Small intestine (tissue), 7 donors: ENCODE measurements around the gene ARHGAP10. TPM values are rescaled to one million over a fixed set of nuclear protein-coding genes. Genes with fewer than 3 reads are reported as not detected.
A peak's percentile ranks its signal among the peaks of the same experiment; 100 is the strongest.

Experiments used
- DNase-seq, 2 donors: peaks; one replicate each; pipeline versions ENCODE4 v3.0.0 to v3.0.0-alpha.2; 2013
- FAIRE-seq: peaks from 2 replicates; lab custom pipeline; 2012; peaks lifted over from hg19 to GRCh38; lab: Jason Lieb, UNC
- H3K27ac ChIP-seq, 3 donors: one replicate each; pipeline ENCODE4 v1.5.1; 2013; ENCODE audit warnings: low read length in 2 of 3, mild to moderate bottlenecking in 2 of 3, control low read depth in 1 of 3, inconsistent platforms in 1 of 3, low read depth in 1 of 3, moderate library complexity in 1 of 3
- H3K27me3 ChIP-seq, 3 donors: one replicate each; pipeline ENCODE4 v1.6.1; 2013; ENCODE audit warnings: low read length in 3 of 3, inconsistent platforms in 1 of 3; ENCODE audit not compliant: control insufficient read depth in 3 of 3, insufficient read depth in 3 of 3
- H3K36me3 ChIP-seq, 3 donors: one replicate each; pipeline ENCODE4 v1.6.1; 2013; ENCODE audit warnings: low read length in 3 of 3, inconsistent platforms in 1 of 3, low read depth in 1 of 3, mild to moderate bottlenecking in 1 of 3, moderate library complexity in 1 of 3; ENCODE audit not compliant: control insufficient read depth in 3 of 3, insufficient read depth in 2 of 3
- H3K4me1 ChIP-seq, 3 donors: one replicate each; pipeline ENCODE4 v1.6.1; 2013; ENCODE audit warnings: low read length in 2 of 3, inconsistent platforms in 1 of 3, low read depth in 1 of 3, mild to moderate bottlenecking in 1 of 3, moderate library complexity in 1 of 3; ENCODE audit not compliant: control insufficient read depth in 3 of 3, insufficient read depth in 2 of 3
- H3K4me3 ChIP-seq, 3 donors: one replicate each; pipeline ENCODE4 v1.5.1; 2013; ENCODE audit warnings: low read length in 3 of 3, control low read depth in 1 of 3, inconsistent platforms in 1 of 3, low read depth in 1 of 3, mild to moderate bottlenecking in 1 of 3, moderate library complexity in 1 of 3
- H3K9me3 ChIP-seq, 2 donors: one replicate each; pipeline ENCODE4 v1.6.1; 2013; ENCODE audit warnings: low read depth in 1 of 2, low read length in 1 of 2; ENCODE audit not compliant: control insufficient read depth in 2 of 2, insufficient read depth in 1 of 2
- WGBS, 3 donors: extraction: QIAGEN DNeasy Blood & Tissue Kit; methylation state at CpG; one replicate each; pipeline ENCODE4 v1.1.7; 2013; 5-methylcytosine and 5-hydroxymethylcytosine counted together
- polyA plus RNA-seq, 4 donors: library from polyadenylated mRNA; stranded (reverse) in 3 of 4; unstranded in 1 of 4; fragments of 200-250 nt in 3 of 4; fragments of 120-200 nt in 1 of 4; gene quantifications; one replicate each; pipeline versions ENCODE4 v1.2.1 to v1.2.3, GENCODE V29; 2013
- donor health status: healthy with polysubstance abuse.
- donor health status: control.
- donor health status: control.
- donor health status: Bipolar disorder and iron deficiency.
- donor health status: healthy.

Gene ARHGAP10
- polyA plus RNA-seq, 4 donors: 3.4 to 13.2 (median 6.7) TPM

DNA sequence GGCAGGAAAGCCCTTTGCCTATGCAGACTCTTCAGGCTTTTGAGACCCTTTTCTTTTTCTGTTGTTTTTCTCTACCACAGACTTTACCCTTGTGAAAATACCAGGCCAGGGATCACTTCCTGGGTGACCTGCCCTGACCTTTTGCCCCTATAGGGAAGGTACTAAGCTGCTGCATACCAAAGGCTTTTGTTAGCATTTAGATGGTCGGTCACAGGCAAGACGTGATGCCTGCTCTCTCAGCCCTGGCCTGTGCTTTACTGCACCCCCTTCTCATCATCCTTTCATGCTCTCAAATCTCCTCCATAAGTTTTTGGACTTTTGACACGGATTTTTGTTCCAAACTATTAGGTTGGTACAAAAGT lies 98.2 kb downstream of the ARHGAP10 start:
- no peaks in the 10 kb centered on the region for H3K27me3 ChIP-seq
- FAIRE-seq (no peak), DNase-seq (no peak)
- WGBS, 3 donors: 89 to 92% (median 90%) methylated on average over 3 of the region's 3 CpGs
- peak overlapping the region in 1 of 3 donors; percentile 82 for H3K27ac ChIP-seq
- no peak overlapping the region for H3K4me3 ChIP-seq
- no peaks in the 10 kb centered on the region for H3K9me3 ChIP-seq
- H3K36me3 ChIP-seq: no peaks in the 10 kb centered on the region
- H3K4me1 ChIP-seq: peaks cover 0 to 3% (median 0%) of the 10 kb centered on the region in 3 donors

- Histone ChIP-seq H3K4me3 (no peak overlapping the region), H3K4me1 (peaks cover 0 to 3% (median 0%) of the 10 kb centered on the region in 3 donors), H3K36me3 (no peaks in the 10 kb centered on the region), H3K9me3 (no peaks in the 10 kb centered on the region), H3K27ac (peak overlapping the region in 1 of 3 donors; percentile 3), H3K27me3 (no peaks in the 10 kb centered on the region)
- FAIRE-seq (no peak), DNase-seq (no peak)
- WGBS, 3 donors: 73 to 94% (median 82%) methylated on average over 3 of the region's 3 CpGs
Observed at GRCh38 chr4:147830987-147831386, 99.1 kb downstream of the ARHGAP10 start.

GRCh38 chr4:147831551-147832171 lies 99.8 kb downstream of the ARHGAP10 start:
- Histone ChIP-seq H3K4me1 (peaks cover 0 to 3% (median 0%) of the 10 kb centered on the region in 3 donors), H3K4me3 (no peak overlapping the region), H3K36me3 (no peaks in the 10 kb centered on the region), H3K27me3 (no peaks in the 10 kb centered on the region), H3K9me3 (no peaks in the 10 kb centered on the region), H3K27ac (peak overlapping the region in 1 of 3 donors; percentile 87)
- WGBS, 3 donors: 42 to 57% (median 55%) methylated on average over 5 of the region's 5 CpGs
- DNase-seq (peak in 1 of 2 donors; percentile 20), FAIRE-seq (no peak)

DNA sequence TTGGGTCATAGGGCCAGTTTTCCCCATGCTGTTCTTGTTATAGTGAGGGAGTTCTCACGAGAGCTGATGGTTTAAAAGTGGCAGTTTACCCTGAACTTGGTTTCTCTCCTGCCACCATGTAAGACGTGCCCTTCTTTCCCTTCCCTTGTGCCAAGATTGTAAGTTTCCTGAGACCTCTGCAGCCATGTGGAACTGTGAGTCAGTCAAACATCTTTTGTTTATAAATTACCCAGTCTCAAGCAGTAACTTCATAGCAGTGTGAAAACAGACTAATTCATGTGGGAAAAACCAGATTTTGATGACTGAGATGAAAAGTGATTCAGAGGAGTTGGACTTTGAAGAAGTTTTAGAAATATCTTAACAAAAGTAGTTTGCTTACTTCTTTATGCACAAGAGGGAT lies 101.4 kb downstream of the ARHGAP10 start:
- Histone ChIP-seq H3K27me3 (no peaks in the 10 kb centered on the region), H3K27ac (peak overlapping the region in 1 of 3 donors; percentile 12), H3K4me3 (no peak overlapping the region), H3K4me1 (peaks cover 0 to 3% (median 0%) of the 10 kb centered on the region in 3 donors), H3K36me3 (no peaks in the 10 kb centered on the region), H3K9me3 (no peaks in the 10 kb centered on the region)
- no peak for FAIRE-seq
- WGBS, 3 donors: 81 to 84% (median 83%) methylated on average over 2 of the region's 2 CpGs
- no peak for DNase-seq

DNA sequence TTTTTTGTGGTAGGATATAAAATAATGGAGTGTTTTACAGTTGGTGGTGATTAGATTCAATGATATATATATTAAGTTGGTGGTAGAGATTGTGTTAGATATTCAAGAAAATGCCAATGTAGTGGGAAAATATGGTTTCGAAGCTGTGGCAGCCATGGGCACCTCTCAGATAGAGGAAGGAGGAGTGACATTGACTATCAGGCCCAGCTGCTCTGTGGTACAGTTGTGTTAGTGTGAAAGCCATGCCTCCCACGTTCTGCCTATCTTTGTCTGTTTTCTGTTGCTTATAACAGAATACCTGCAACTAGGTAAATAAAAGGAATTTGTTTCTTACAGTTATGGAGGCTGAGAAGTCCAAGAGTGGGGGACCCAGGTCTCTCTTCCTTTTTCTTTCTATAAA lies 101.9 kb downstream of the ARHGAP10 start:
- no peaks in the 10 kb centered on the region for H3K27me3 ChIP-seq
- H3K9me3 ChIP-seq: no peaks in the 10 kb centered on the region
- WGBS, 3 donors: 85 to 94% (median 86%) methylated on average over 2 of the region's 2 CpGs
- H3K36me3 ChIP-seq: no peaks in the 10 kb centered on the region
- H3K4me1 ChIP-seq: peaks cover 0 to 3% (median 0%) of the 10 kb centered on the region in 3 donors
- no peak overlapping the region for H3K4me3 ChIP-seq
- DNase-seq (no peak), FAIRE-seq (no peak)
- H3K27ac ChIP-seq: no peak overlapping the region

GRCh38 chr4:147834480-147834879 lies 102.6 kb downstream of the ARHGAP10 start:
- WGBS, 3 donors: 81 to 92% (median 89%) methylated on average over 3 of the region's 3 CpGs
- H3K9me3 ChIP-seq: no peaks in the 10 kb centered on the region

DNA sequence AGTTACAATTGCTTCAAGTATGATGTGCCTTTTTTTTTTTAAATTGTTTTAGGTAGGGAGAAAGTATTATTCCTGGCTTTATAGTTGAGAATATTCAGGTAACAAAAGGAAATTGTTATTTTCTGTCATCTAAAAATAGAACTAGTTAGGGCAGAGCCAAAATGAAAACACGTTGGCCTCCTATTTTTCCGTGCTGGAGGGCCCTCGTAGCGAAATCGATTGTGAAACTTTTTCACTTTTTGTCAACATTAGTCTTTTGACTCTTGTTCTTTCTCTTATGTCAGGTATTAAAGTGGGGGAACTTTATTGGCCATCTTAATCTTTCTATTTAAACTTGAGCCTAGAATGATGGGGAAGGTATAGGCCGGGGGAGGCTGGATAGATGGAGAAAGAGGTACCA lies 104.9 kb downstream of the ARHGAP10 start:
- Histone ChIP-seq H3K27me3 (no peaks in the 10 kb centered on the region), H3K4me1 (no peaks in the 10 kb centered on the region), H3K36me3 (no peaks in the 10 kb centered on the region), H3K27ac (no peak overlapping the region), H3K9me3 (no peaks in the 10 kb centered on the region), H3K4me3 (no peak overlapping the region)
- DNase-seq (no peak), FAIRE-seq (no peak)
- WGBS, 3 donors: 64 to 87% (median 83%) methylated on average over 6 of the region's 6 CpGs

More at GRCh38 chr4:147834480-147834879, 102.6 kb downstream of the ARHGAP10 start:
- H3K27me3 ChIP-seq: no peaks in the 10 kb centered on the region
- no peaks in the 10 kb centered on the region for H3K36me3 ChIP-seq
- no peak overlapping the region for H3K27ac ChIP-seq
- FAIRE-seq (no peak), DNase-seq (no peak)
- H3K4me1 ChIP-seq: peaks cover 0 to 3% (median 0%) of the 10 kb centered on the region in 3 donors
- no peak overlapping the region for H3K4me3 ChIP-seq

GRCh38 chr4:147837435-147837834 lies 105.5 kb downstream of the ARHGAP10 start:
- no peak overlapping the region for H3K27ac ChIP-seq
- H3K4me3 ChIP-seq: no peak overlapping the region
- H3K36me3 ChIP-seq: no peaks in the 10 kb centered on the region
- no peak for DNase-seq
- no peak for FAIRE-seq
- 76 to 91% (median 85%) methylated on average over 1 of the region's 1 CpG for WGBS, 3 donors
- H3K27me3 ChIP-seq: no peaks in the 10 kb centered on the region
- H3K9me3 ChIP-seq: no peaks in the 10 kb centered on the region
- no peaks in the 10 kb centered on the region for H3K4me1 ChIP-seq

DNA sequence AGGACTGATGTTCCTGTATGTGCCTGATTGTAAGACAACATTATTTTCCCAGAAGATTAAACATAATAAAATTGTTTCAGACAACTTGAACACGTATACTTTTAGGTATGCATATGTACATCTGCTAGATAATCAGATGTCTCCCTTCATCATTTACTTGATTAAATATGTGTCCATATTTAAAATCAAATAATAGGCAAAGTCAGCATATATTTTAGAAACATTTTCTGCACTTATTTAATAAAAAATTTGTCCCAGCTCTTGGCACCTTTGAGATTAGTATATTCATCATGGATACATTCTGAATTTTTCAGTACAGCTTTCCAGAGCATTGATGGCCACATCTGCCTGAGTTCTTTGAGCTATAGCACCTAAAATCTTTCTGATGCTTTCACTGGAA lies 106.0 kb downstream of the ARHGAP10 start:
- no peak for FAIRE-seq

More for the DNA sequence above, 106.0 kb downstream of the ARHGAP10 start:
- Histone ChIP-seq H3K36me3 (no peaks in the 10 kb centered on the region), H3K9me3 (no peaks in the 10 kb centered on the region), H3K27me3 (no peaks in the 10 kb centered on the region), H3K4me3 (no peak overlapping the region), H3K27ac (no peak overlapping the region), H3K4me1 (no peaks in the 10 kb centered on the region)
- 77 to 95% (median 83%) methylated on average over 1 of the region's 1 CpG for WGBS, 3 donors
- no peak for DNase-seq
